HepG2 (cell line): ENCODE data around the gene DPCD. TPM values are rescaled to one million over a fixed set of nuclear protein-coding genes. Genes with fewer than 3 reads are reported as not detected.
A peak's percentile ranks its signal among the peaks of the same experiment; 100 is the strongest.

Source experiments
- AGO1 ChIP-seq: fragments of 200-400 bp; formaldehyde crosslinking; IDR thresholded peaks from 2 replicates; pipeline ENCODE4 v1.6.1; 2017; ENCODE audit warnings: mild to moderate bottlenecking, low read depth, low read length, moderate library complexity; ENCODE audit not compliant: poor library complexity, severe bottlenecking
- ELF1 ChIP-seq: sonication (generic); formaldehyde crosslinking; IDR thresholded peaks from 2 replicates; pipeline ENCODE4 v1.4.0; 2020; ENCODE audit warnings: missing genetic modification reagents
- KLF12 ChIP-seq: sonication (generic); formaldehyde crosslinking; IDR thresholded peaks from 2 replicates; pipeline ENCODE4 v1.4.0; 2020; ENCODE audit warnings: missing genetic modification reagents, borderline replicate concordance
- NFRKB ChIP-seq: fragments of 450-650 bp; IDR thresholded peaks from 2 replicates; pipeline ENCODE4 v1.6.1; 2017
- PAWR ChIP-seq: sonication (generic); formaldehyde crosslinking; IDR thresholded peaks from 2 replicates; pipeline ENCODE4 v1.4.0; 2020; ENCODE audit warnings: missing genetic modification reagents, mild to moderate bottlenecking, borderline replicate concordance
- PPARG ChIP-seq: conservative IDR thresholded peaks from 2 replicates; pipeline ENCODE4 v1.6.1; 2016; ENCODE audit warnings: missing biosample characterization, missing genetic modification reagents
- SKI ChIP-seq: fragments of 450-650 bp; IDR thresholded peaks from one replicate; pipeline ENCODE4 v1.6.1; 2018; ENCODE audit warnings: mild to moderate bottlenecking; ENCODE audit not compliant: partially characterized antibody
- SMYD3 ChIP-seq: sonication (generic); formaldehyde crosslinking; IDR thresholded peaks from 2 replicates; pipeline ENCODE4 v1.8.1; 2023; ENCODE audit warnings: mild to moderate bottlenecking, missing genetic modification reagents
- TEAD3 ChIP-seq: optimal IDR thresholded peaks from 2 replicates; pipeline ENCODE3; 2016; ENCODE audit warnings: borderline replicate concordance
- ZBTB20 ChIP-seq: sonication (generic); formaldehyde crosslinking; IDR thresholded peaks from 2 replicates; pipeline ENCODE4 v1.8.1; 2023; ENCODE audit warnings: missing genetic modification reagents, low read depth, mild to moderate bottlenecking, borderline replicate concordance
- ZNF10 ChIP-seq: sonication (generic); formaldehyde crosslinking; IDR thresholded peaks from 2 replicates; pipeline ENCODE4 v1.4.0; 2020; ENCODE audit warnings: mild to moderate bottlenecking, low read depth, missing genetic modification reagents, borderline replicate concordance
- ZNF207 ChIP-seq: fragments of 450-650 bp; IDR thresholded peaks from 2 replicates; pipeline ENCODE4 v1.6.1; 2016; ENCODE audit warnings: antibody characterized with exemption, borderline replicate concordance
- ZNF605 ChIP-seq: sonication (generic); formaldehyde crosslinking; IDR thresholded peaks from 2 replicates; pipeline ENCODE4 v1.8.0; 2022; ENCODE audit warnings: mild to moderate bottlenecking, missing genetic modification reagents
- ZNF614 ChIP-seq: IDR thresholded peaks from 2 replicates; pipeline ENCODE4 v1.6.1; 2018; ENCODE audit warnings: missing biosample characterization, missing genetic modification reagents, inconsistent platforms, borderline replicate concordance
- ZNF619 ChIP-seq: sonication (generic); formaldehyde crosslinking; IDR thresholded peaks from 2 replicates; pipeline ENCODE4 v1.4.0; 2020; ENCODE audit warnings: mild to moderate bottlenecking, missing genetic modification reagents
- ZNF672 ChIP-seq: sonication (generic); formaldehyde crosslinking; IDR thresholded peaks from 2 replicates; pipeline ENCODE4 v1.8.1; 2022; ENCODE audit warnings: missing genetic modification reagents
- ZNF781 ChIP-seq: sonication (generic); formaldehyde crosslinking; IDR thresholded peaks from 2 replicates; pipeline ENCODE4 v1.5.1; 2020; ENCODE audit warnings: borderline replicate concordance, mild to moderate bottlenecking, missing genetic modification reagents; ENCODE audit errors: not compliant biosample characterization
- polyA plus RNA-seq, 8 experiments: library from polyadenylated mRNA; depleted of rRNA in 3 of 8; stranded (reverse) in 7 of 8; unstranded in 1 of 8; fragments of >200 nt; fragmentation: Illumina TruSeq in 4 of 8; extraction: Trizol in 4 of 8; gene quantifications; 2 replicates each; pipeline versions ENCODE4 v1.2.1 to v1.2.3, GENCODE V29; 2011 to 2016; ENCODE audit warnings: low read depth in 4 of 8, missing spikeins in 1 of 8, mixed read lengths in 1 of 8; ENCODE audit not compliant: insufficient read depth in 1 of 8
- total RNA-seq, 5 experiments: library from RNA; depleted of rRNA; stranded (reverse); fragments of >200 nt; fragmentation: Illumina TruSeq; extraction: Trizol; gene quantifications; 2 replicates each; pipeline ENCODE4 v1.2.3, GENCODE V29; 2016; ENCODE audit warnings: low read depth in 1 of 5
- TF ChIP-seq, protein P1 (sequence below): sonication (generic); formaldehyde crosslinking; IDR thresholded peaks from 2 replicates; pipeline ENCODE4 v1.9.0; 2021; ENCODE audit warnings: mild to moderate bottlenecking, missing genetic modification reagents
- TF ChIP-seq, protein P2 (sequence below): sonication (generic); formaldehyde crosslinking; IDR thresholded peaks from 2 replicates; pipeline ENCODE4 v1.4.0; 2020; ENCODE audit warnings: mild to moderate bottlenecking, missing genetic modification reagents
- TF ChIP-seq, protein P3 (sequence below): sonication (generic); formaldehyde crosslinking; IDR thresholded peaks from 2 replicates; pipeline ENCODE4 v1.8.0; 2022; ENCODE audit warnings: mild to moderate bottlenecking, missing genetic modification reagents, moderate library complexity
- TF ChIP-seq, protein P4 (sequence below): sonication (generic); formaldehyde crosslinking; IDR thresholded peaks from 2 replicates; pipeline ENCODE4 v1.4.0; 2020; ENCODE audit warnings: missing genetic modification reagents

Gene DPCD
- total and polyA plus RNA-seq, 2 of the 13 experiments (the other 11 are each of a cell fraction or from before 2014, with no cell fraction given), result 25.2 to 27.0 TPM

DNA sequence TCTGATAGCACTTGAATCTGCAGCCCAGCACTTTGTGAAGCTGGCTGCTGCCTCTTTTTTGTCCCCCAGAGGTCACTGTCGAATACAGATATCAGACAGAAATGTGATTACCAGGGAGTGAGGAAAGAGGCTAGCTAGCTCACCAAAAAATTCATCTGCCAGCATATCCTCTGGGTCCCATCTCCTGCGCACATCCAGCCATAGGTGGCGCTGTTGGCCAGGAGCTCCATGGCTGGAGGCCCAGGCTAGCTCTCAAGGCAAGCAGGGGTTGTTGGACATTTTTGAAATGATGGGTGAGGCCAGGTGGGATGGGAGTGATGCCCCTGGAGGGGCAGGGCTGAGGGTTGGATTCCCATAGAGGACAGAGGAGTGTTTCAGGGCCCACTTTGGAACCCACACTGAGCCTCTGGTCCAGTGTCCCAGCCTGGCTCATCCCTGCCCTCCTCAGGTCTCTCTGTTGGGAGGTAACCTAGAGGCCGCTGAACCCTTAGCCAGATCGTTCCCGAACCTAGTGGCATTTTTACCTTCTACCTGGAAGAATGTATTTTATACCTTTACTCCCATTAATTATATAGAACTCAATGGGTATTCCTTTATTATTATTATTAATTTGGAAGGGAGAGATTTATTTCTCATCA, 14.8 kb downstream of the DPCD start (continued):
- TF ChIP-seq, protein P1, sequence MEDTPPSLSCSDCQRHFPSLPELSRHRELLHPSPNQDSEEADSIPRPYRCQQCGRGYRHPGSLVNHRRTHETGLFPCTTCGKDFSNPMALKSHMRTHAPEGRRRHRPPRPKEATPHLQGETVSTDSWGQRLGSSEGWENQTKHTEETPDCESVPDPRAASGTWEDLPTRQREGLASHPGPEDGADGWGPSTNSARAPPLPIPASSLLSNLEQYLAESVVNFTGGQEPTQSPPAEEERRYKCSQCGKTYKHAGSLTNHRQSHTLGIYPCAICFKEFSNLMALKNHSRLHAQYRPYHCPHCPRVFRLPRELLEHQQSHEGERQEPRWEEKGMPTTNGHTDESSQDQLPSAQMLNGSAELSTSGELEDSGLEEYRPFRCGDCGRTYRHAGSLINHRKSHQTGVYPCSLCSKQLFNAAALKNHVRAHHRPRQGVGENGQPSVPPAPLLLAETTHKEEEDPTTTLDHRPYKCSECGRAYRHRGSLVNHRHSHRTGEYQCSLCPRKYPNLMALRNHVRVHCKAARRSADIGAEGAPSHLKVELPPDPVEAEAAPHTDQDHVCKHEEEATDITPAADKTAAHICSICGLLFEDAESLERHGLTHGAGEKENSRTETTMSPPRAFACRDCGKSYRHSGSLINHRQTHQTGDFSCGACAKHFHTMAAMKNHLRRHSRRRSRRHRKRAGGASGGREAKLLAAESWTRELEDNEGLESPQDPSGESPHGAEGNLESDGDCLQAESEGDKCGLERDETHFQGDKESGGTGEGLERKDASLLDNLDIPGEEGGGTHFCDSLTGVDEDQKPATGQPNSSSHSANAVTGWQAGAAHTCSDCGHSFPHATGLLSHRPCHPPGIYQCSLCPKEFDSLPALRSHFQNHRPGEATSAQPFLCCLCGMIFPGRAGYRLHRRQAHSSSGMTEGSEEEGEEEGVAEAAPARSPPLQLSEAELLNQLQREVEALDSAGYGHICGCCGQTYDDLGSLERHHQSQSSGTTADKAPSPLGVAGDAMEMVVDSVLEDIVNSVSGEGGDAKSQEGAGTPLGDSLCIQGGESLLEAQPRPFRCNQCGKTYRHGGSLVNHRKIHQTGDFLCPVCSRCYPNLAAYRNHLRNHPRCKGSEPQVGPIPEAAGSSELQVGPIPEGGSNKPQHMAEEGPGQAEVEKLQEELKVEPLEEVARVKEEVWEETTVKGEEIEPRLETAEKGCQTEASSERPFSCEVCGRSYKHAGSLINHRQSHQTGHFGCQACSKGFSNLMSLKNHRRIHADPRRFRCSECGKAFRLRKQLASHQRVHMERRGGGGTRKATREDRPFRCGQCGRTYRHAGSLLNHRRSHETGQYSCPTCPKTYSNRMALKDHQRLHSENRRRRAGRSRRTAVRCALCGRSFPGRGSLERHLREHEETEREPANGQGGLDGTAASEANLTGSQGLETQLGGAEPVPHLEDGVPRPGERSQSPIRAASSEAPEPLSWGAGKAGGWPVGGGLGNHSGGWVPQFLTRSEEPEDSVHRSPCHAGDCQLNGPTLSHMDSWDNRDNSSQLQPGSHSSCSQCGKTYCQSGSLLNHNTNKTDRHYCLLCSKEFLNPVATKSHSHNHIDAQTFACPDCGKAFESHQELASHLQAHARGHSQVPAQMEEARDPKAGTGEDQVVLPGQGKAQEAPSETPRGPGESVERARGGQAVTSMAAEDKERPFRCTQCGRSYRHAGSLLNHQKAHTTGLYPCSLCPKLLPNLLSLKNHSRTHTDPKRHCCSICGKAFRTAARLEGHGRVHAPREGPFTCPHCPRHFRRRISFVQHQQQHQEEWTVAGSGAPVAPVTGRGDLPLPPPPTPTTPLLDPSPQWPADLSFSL (CRISPR knock-in tag), result no peak
- TF ChIP-seq ZNF614 (CRISPR knock-in tag) (0 out of 2 replicates have a peak, but pooled peaks have one; percentile 23), SMYD3 (CRISPR knock-in tag) (no peak), ELF1 (CRISPR knock-in tag) (no peak), ZNF672 (CRISPR knock-in tag) (no peak), SKI (no peak), ZBTB20 (CRISPR knock-in tag) (no peak), ZNF605 (CRISPR knock-in tag) (no peak), NFRKB (no peak), ZNF781 (CRISPR knock-in tag) (no peak), AGO1 (no peak), ZNF619 (CRISPR knock-in tag) (no peak), PPARG (no peak), KLF12 (CRISPR knock-in tag) (no peak), PAWR (no peak), TEAD3 (CRISPR knock-in tag) (peak; percentile 24), ZNF207 (no peak), ZNF10 (no peak)
- TF ChIP-seq, protein P2, sequence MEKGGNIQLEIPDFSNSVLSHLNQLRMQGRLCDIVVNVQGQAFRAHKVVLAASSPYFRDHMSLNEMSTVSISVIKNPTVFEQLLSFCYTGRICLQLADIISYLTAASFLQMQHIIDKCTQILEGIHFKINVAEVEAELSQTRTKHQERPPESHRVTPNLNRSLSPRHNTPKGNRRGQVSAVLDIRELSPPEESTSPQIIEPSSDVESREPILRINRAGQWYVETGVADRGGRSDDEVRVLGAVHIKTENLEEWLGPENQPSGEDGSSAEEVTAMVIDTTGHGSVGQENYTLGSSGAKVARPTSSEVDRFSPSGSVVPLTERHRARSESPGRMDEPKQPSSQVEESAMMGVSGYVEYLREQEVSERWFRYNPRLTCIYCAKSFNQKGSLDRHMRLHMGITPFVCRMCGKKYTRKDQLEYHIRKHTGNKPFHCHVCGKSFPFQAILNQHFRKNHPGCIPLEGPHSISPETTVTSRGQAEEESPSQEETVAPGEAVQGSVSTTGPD, result no peak
- TF ChIP-seq, protein P3, sequence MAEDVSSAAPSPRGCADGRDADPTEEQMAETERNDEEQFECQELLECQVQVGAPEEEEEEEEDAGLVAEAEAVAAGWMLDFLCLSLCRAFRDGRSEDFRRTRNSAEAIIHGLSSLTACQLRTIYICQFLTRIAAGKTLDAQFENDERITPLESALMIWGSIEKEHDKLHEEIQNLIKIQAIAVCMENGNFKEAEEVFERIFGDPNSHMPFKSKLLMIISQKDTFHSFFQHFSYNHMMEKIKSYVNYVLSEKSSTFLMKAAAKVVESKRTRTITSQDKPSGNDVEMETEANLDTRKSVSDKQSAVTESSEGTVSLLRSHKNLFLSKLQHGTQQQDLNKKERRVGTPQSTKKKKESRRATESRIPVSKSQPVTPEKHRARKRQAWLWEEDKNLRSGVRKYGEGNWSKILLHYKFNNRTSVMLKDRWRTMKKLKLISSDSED (CRISPR knock-in tag), result no peak
- TF ChIP-seq, protein P4, sequence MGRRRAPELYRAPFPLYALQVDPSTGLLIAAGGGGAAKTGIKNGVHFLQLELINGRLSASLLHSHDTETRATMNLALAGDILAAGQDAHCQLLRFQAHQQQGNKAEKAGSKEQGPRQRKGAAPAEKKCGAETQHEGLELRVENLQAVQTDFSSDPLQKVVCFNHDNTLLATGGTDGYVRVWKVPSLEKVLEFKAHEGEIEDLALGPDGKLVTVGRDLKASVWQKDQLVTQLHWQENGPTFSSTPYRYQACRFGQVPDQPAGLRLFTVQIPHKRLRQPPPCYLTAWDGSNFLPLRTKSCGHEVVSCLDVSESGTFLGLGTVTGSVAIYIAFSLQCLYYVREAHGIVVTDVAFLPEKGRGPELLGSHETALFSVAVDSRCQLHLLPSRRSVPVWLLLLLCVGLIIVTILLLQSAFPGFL (CRISPR knock-in tag), result no peak
